HG02840 (cell line): ENCODE data around the gene PMEPA1.

ENCODE experiments used
- ATAC-seq: cut with Tn5 transposase; IDR thresholded peaks from one replicate; pipeline ENCODE4 v1.9.1; 2021; ENCODE audit warnings: mild to moderate bottlenecking, moderate library complexity, moderate number of reproducible peaks; ENCODE audit not compliant: unreplicated experiment, low FRiP score

PMEPA1 gene

GRCh38 chr20:57712851-57713504 is 3.2 kb upstream of the PMEPA1 start:
- no peak for ATAC-seq

GRCh38 chr20:57712341-57712740 is 2.5 kb upstream of the PMEPA1 start:
- ATAC-seq = no peak

GRCh38 chr20:57711826-57712225 is 2.0 kb upstream of the PMEPA1 start:
- no peak for ATAC-seq

- ATAC-seq = no peak
These were observed 1.5 kb upstream of the PMEPA1 start for GRCh38 chr20:57711311-57711712.

GRCh38 chr20:57710841-57711240 is 1.0 kb upstream of the PMEPA1 start:
- ATAC-seq = no peak

GRCh38 chr20:57708694-57709673 is 831 bp downstream of the PMEPA1 start:
- ATAC-seq = no peak

- no peak for ATAC-seq
These were observed 1.7 kb downstream of the PMEPA1 start for GRCh38 chr20:57707849-57708693.

- no peak for ATAC-seq
These were observed 2.5 kb downstream of the PMEPA1 start for GRCh38 chr20:57707320-57707719.

GRCh38 chr20:57705127-57705899 is 4.5 kb downstream of the PMEPA1 start:
- ATAC-seq = no peak

- ATAC-seq = no peak
These were observed 5.6 kb downstream of the PMEPA1 start for GRCh38 chr20:57704245-57704644.

- no peak for ATAC-seq
These were observed 6.8 kb downstream of the PMEPA1 start for GRCh38 chr20:57703013-57703412.

- no peak for ATAC-seq
These were observed 7.3 kb downstream of the PMEPA1 start for GRCh38 chr20:57702521-57702920.

- no peak for ATAC-seq
These were observed 7.7 kb downstream of the PMEPA1 start for GRCh38 chr20:57702091-57702490.

GRCh38 chr20:57701651-57702050 is 8.2 kb downstream of the PMEPA1 start:
- no peak for ATAC-seq

GRCh38 chr20:57701090-57701489 is 8.7 kb downstream of the PMEPA1 start:
- ATAC-seq = no peak

- ATAC-seq = no peak
These were observed 10.4 kb downstream of the PMEPA1 start for GRCh38 chr20:57699395-57699794.

- no peak for ATAC-seq
These were observed 10.9 kb downstream of the PMEPA1 start for GRCh38 chr20:57698867-57699275.

- no peak for ATAC-seq
These were observed 11.5 kb downstream of the PMEPA1 start for GRCh38 chr20:57698116-57698866.

GRCh38 chr20:57697543-57697942 is 12.3 kb downstream of the PMEPA1 start:
- no peak for ATAC-seq
